DMS 273 (cell line): ENCODE results near the gene GRIP2.

ENCODE experiments used
- DNase-seq: peaks from one replicate; lab custom pipeline; 2025; ENCODE audit not compliant: unreplicated experiment; lab: John Stamatoyannopoulos, UW

The GRIP2 gene

GRCh38 chr3:14488286-14489041, 51.7 kb downstream of the GRIP2 start:
- no peak for DNase-seq

- DNase-seq, result no peak
Measured at GRCh38 chr3:14487821-14488220, 52.3 kb downstream of the GRIP2 start.

- DNase-seq, result no peak
Measured at GRCh38 chr3:14487086-14487485, 53.1 kb downstream of the GRIP2 start.

GRCh38 chr3:14486460-14486859, 53.7 kb downstream of the GRIP2 start:
- no peak for DNase-seq

GRCh38 chr3:14485981-14486380, 54.2 kb downstream of the GRIP2 start:
- DNase-seq, result no peak

- no peak for DNase-seq
Measured at GRCh38 chr3:14484741-14485140, 55.4 kb downstream of the GRIP2 start.

- DNase-seq, result no peak
Measured at GRCh38 chr3:14483286-14483685, 56.9 kb downstream of the GRIP2 start.

- DNase-seq, result no peak
Measured at GRCh38 chr3:14482271-14482721, 57.8 kb downstream of the GRIP2 start.

- no peak for DNase-seq
Measured at GRCh38 chr3:14481646-14482036, 58.5 kb downstream of the GRIP2 start.

GRCh38 chr3:14481018-14481645, 59.0 kb downstream of the GRIP2 start:
- DNase-seq, result no peak

GRCh38 chr3:14480207-14481017, 59.7 kb downstream of the GRIP2 start:
- DNase-seq, result no peak

- no peak for DNase-seq
Measured at GRCh38 chr3:14479591-14479990, 60.6 kb downstream of the GRIP2 start.

GRCh38 chr3:14478956-14479550, 61.1 kb downstream of the GRIP2 start:
- no peak for DNase-seq

GRCh38 chr3:14477311-14477935, 62.7 kb downstream of the GRIP2 start:
- no peak for DNase-seq

- no peak for DNase-seq
Measured at GRCh38 chr3:14476583-14477265, 63.4 kb downstream of the GRIP2 start.

- DNase-seq, result no peak
Measured at GRCh38 chr3:14475621-14476020, 64.5 kb downstream of the GRIP2 start.

GRCh38 chr3:14474363-14475081, 65.6 kb downstream of the GRIP2 start:
- DNase-seq, result no peak

- DNase-seq, result no peak
Measured at GRCh38 chr3:14473411-14473891, 66.7 kb downstream of the GRIP2 start.

- DNase-seq, result no peak
Measured at GRCh38 chr3:14472471-14473351, 67.4 kb downstream of the GRIP2 start.
